DND-41 (cell line): ENCODE results near the gene GPR52.

ENCODE experiments used
- EZH2 ChIP-seq: IDR thresholded peaks from 3 replicates; pipeline ENCODE4 v1.6.1; 2012; ENCODE audit warnings: borderline replicate concordance, low read depth, mild to moderate bottlenecking, moderate library complexity, low read length, inconsistent platforms; ENCODE audit not compliant: severe bottlenecking
- TF ChIP-seq, protein P1 (sequence below): IDR thresholded peaks from 2 replicates; pipeline ENCODE4 v1.5.1; 2012; ENCODE audit warnings: borderline replicate concordance, low read length, moderate library complexity, mild to moderate bottlenecking; ENCODE audit not compliant: poor library complexity, severe bottlenecking; ENCODE audit errors: extremely low read depth

DNA sequence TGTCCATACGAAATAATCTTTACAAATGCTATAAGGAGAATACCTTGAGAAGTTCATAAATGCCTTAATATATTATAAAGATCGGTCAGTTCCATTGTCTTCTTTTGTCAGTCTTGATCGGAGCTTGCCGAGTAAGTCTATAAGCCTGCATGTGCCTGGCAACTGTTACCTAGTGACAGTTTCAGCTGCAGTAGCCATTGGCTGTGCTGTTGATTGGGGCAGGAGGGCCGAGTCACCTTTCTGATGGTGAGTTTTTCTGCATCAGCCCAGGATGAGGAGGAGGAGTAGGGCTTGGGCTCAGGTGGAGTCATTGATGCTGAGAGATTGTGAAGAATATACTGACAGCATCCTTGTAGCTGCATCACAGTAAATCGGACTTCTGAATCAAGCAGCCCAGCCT, 1.9 kb upstream of the GPR52 start:
- TF ChIP-seq, protein P1, sequence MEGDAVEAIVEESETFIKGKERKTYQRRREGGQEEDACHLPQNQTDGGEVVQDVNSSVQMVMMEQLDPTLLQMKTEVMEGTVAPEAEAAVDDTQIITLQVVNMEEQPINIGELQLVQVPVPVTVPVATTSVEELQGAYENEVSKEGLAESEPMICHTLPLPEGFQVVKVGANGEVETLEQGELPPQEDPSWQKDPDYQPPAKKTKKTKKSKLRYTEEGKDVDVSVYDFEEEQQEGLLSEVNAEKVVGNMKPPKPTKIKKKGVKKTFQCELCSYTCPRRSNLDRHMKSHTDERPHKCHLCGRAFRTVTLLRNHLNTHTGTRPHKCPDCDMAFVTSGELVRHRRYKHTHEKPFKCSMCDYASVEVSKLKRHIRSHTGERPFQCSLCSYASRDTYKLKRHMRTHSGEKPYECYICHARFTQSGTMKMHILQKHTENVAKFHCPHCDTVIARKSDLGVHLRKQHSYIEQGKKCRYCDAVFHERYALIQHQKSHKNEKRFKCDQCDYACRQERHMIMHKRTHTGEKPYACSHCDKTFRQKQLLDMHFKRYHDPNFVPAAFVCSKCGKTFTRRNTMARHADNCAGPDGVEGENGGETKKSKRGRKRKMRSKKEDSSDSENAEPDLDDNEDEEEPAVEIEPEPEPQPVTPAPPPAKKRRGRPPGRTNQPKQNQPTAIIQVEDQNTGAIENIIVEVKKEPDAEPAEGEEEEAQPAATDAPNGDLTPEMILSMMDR, result no peak
- no peak for TF ChIP-seq EZH2
